GM21529 (cell line): ENCODE measurements around the gene ITGA2B.

Experiments used
- ATAC-seq: cut with Tn5 transposase; IDR thresholded peaks from one replicate; pipeline ENCODE4 v1.9.1; 2021; ENCODE audit not compliant: unreplicated experiment

The ITGA2B gene

DNA sequence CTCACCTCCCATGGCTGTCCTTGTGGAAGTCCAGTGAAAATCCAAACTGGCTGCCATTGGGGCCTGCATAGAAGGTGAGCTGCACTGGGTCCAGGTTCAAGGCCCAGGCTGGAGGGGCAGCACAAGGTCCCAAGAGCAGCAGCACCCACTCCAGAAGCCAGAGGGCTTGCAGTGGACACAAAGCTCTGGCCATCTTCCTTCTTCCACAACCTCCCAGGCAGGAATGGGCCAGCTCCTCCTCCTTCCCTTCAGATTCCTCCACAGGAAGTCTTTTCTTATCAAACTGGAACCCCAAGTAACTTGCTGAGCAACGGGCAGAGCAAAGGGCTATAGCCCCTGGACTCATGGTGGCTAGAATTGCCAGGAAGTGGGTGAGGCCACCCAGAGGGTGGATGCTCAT lies at the start of gene ITGA2B:
Gene ITGA2B (minus strand): TSS at position 369 of the 400 bp plus-strand sequence. CDS start 176 bp downstream, at position 193.
- no peak for ATAC-seq

DNA sequence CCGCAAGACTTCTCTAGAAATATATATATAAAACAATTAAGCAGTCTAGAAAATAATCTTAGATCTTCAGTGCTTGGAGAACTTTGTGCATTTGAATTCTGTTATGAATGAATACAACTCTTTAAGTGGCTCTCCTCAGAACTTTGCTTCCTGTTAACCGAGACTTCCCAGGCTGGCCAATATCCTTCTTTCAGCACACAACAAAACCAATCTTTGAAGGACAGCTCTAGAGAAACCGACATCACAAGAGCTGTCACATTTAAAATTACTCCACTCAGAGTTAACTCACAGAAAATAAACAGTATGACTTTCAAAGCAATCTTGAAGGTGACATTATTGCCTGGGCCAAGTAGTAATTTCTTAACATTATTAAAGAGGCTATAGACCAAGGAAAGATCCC lies 49.7 kb upstream of the ITGA2B start:
- ATAC-seq = no peak

DNA sequence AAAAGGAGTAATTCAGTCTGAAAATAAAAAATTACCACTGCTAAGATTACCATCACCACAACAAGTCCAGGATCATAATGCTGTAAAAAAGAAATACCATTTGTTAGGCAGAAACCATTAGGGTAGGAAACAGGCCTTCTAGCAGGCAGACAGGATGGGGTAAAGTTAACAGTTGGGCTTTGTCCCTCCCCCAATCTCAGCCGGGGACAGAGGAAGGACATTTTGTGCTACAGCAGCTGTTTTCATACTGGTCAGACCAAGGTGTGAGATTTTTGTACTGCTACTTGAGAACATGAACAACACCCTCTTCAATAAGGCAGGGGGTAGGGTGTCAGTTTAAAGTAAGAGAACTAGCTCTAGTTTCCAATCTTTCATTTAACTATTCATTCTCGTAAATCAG lies 49.2 kb upstream of the ITGA2B start:
- ATAC-seq = no peak

DNA sequence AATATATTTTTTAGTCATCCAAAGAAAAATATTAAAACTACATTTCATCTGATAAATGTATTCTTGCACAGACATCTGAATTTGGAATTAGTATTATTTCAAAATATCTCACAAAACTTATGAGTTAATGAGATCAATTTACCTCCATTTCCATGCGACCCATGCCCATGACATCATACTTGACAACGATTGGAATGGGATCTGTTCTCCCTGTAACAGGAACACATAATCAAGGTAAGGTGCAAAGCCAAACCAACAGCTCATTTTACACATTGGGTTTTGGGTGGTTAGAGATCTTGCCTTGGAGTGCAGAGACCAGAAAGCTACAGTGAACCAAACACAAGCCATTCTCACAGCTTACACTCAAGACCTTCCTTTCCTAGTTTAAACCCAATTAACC lies 46.9 kb upstream of the ITGA2B start:
- no peak for ATAC-seq

DNA sequence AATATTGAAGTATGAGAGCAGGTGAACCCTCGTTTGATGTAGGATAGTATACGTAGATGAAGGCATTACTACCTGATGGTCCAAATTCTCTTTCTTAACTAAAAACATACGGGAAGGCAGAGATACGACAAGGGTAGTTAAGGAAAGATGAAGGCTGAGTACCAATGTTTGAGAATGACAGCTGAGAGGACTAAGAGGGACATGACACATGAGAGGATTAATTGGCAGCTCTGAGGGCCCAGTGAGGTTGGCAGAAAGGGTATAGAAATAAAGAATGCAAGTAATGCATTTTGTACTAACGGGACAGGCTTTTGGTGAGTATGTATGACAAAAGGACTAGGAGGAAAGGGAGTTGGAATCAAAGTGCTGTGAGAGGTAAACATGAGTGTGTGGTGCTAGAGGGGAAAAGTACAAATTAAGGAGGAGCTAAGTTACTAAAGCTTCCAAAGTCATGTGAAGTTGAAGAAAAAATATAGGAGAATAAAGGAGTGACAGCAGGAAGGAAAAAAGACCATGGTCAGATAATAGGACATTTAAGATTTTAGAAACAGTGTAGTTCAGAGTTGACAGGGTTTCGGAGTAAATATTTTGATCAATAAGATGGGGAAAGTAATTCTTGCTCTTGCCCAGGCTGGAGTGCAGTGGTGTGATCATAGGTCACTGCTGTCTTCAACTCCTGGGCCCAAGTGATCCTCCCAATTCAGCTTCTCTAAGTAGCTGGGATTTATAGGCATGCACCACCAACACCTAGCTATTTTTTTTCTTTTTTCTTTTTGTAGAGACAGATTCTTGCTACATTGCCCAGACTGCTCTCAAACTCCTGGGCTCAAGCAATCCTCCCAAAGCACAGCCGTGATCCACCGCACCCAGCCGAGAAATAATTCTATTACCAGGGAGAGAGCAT lies 43.1 kb upstream of the ITGA2B start:
- no peak for ATAC-seq

DNA sequence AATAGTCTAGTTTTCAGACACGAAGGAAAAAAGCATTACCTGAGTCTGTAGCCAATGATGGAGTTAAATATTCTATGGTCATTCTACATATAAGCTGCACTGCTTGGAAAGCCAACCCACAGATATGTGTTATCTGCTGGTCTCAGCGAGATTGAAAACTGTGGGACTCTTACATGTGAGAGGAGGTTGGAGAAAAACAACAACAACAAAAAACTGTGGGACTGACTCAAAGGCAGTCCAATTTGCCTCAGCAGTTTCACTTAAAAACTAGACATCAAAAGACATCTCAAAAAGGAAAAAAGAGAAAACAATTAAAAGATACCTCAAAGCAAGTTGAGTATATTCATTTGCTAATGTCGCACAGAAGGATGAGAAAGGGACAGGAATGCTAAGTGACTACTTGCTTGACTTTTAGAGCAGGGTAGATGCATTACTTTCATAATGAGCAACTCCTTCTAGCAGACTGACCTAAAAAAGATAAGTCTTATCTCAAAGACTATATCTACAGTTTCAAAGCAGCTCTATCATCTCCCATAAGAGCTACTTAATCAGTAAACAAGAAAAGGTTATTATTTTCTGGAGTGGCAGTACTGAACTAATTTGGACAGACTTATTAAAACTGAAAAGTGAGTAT lies 35.5 kb upstream of the ITGA2B start:
- ATAC-seq = no peak

DNA sequence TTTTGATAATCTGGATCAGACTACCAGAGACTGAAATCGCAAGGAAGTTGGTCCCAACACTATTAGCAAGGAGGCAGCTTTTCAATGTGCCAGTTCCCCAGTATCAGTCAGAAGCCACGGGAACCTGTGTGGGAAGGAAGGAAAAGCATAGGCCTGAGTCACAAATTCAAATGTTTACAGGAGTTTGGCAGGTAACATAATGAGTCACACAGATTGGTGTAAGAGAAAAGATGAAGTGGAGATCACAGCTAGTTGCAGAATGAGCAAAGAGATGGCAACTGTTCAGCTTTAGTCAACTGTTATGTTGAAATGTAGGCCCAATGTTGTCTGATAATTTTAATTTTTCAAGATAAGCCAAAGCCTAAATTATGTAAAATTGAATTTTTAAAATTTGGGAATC lies 28.1 kb upstream of the ITGA2B start:
- no peak for ATAC-seq

DNA sequence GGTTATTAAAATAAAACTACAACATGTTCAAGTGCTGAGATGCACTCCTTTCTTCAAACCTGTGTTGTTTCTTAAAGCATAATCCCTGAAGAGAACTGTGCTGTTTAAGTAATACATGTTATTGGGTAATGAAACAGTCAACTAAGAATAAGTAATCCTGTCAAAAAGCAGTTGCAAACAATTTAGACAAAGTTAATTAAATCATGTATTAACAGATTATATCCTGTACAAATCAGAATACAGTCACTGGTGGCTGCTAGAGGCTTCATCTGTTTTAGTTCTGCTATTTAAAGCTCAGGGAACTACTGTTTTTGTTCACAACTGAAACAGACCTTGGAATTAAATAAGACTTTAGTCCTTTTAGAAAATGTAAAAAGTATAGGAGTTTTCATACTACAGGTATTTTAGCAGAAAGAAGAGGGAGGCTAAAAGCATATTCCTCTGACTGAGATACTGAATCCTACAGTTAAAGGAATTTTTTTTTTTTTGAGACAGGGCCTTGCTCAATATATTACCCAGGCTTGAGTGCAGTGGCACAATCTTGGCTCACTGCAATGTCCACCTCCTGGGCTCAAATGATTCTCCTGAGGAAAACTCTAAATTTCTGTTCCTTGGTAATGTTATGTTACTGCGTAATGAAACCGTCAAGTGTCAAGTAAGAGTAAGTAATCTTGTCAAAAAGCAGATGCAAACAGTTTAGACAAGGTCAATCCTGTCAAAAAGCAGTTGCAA lies 27.3 kb upstream of the ITGA2B start:
- ATAC-seq = no peak

DNA sequence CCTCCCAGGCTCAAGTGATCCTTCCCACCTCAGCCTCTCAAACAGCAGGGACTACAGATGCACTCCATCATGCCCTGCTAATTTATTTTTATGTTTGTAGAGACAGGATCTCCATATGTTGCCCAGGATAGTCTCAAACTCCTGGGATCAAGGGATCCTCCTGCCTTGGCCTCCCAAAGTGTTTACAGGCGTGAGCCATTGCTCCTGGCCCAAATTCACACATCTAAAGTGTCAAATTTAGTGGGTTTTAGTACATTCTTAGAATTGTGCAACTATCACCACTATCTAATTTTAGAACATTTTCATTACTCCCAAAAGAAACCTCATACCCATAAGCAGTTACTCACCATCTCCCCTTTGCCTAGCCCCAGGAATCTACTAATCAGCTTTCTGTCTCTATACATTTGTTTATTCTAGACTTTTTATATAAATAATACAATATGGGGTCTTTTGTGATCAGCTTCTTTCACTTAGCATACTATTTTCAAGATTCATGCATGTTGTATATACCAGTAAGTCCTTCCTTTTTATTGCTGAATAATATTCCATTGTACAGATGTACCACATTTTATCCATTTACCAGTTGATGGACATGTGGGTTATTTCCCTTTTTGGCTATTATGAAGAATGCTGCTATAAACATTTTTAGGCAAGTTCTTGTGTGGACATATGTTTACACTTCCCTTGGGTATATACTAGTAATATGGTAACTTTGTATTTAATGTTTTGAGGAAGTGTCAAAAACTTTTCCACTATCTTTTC lies 25.1 kb upstream of the ITGA2B start:
- ATAC-seq = no peak

DNA sequence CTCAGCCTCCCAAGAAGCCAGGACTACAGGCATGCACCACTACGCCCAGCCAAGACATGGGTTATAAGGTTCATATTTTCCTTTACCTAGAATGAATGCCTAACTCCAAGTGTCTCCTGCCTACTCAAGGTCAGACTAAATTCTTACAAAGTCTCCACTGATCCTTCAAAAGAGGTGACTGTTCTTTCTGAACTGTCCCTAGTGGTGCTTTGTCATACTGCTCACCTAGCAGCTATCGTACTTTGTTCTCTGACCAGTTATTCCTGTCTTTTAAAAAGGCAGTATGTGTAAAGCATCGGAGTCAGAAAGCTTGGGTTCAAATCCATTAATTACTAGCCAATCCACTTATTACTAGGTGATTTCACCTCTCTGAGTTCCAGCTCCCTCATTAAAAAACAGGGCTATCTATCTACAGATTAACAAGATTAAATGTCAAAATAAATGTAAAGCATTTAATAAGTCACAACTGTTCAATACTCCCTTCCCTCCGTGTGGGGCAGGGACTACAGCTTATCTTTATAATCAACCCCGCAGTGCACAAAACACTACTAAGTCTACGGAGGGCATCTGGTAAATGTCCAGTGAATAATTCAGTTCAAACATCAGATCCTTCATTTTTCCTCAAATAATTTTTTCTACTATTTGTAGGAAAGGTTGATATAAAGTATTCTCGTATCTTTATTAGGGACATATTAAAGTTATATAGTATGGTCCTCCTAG lies 20.0 kb upstream of the ITGA2B start:
- no peak for ATAC-seq

DNA sequence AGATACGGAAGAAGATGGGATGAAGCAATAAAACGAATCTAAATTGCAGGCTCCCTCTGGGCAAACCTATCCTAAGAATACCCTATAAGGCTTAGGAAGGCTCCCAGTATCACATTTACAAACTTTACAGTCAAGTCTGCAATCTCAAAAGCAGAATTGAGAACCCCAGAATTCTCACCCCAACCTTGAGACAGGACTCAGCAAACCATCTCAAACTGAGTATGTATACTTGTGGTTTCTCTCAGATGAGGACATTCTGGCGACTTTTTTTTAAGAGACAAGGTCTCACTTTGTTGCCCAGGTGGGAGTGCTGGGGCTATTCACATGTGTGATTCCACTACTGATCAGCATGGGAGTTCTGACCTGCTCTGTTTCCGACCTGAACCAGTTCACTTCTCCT lies 19.3 kb upstream of the ITGA2B start:
- no peak for ATAC-seq

DNA sequence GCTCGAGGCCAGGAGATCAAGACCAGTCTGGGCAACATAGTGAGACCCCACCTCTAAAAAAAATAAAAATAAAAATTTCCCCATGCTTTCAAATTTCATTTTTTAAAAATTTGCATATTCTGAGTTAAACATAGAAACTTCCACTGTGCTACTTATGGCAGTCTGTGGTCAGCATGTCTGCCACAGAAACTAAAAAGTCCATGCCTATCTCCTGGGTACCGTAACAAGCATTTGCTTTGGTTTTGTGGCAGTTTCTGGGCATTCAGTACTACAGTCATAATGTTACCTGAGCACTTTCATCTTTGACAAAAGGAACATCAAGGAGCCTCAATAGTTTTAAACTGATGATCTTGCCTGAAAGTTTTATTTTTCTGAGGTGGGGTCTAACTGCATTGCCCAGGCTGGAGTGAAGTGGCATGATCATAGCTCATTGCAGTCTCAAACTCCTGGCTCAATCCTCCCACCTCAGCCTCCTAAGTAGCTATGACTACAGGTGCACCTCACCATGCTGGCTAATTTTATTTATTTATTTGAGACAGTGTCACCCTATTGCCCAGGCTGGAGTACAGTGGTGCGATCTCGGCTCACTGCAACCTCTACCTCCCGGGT lies 13.2 kb upstream of the ITGA2B start:
- peak; percentile 72 for ATAC-seq

DNA sequence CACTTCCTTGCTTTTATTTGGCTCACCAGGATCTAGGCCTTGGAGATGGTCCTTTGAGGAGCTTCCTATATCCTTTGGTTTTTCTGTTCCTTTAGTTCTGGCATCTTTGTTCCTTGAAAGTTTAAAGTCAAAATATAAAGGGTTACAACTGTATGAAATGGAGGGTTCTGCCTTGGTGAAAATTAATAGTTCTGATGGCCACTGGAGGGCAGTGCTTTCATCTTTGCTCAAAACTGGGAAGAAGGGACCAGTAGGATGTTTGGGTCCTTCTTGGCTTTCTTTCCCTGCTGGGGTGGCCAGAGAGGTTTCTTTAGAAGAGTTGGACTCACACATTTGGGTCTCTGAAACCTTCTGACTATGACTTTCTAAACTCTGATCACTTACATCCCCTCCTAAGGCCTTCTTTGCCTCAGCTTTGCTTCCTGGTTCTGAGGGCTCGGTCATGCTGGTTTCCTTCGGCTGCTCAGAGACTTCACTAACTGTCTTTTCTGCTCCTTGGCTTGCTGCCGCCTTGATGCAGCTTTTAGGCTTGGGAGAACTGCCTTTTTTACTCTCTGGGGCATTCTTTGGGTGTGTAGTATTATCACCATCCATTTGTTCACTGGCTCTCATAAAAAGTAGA lies 10.9 kb upstream of the ITGA2B start:
- ATAC-seq = no peak

DNA sequence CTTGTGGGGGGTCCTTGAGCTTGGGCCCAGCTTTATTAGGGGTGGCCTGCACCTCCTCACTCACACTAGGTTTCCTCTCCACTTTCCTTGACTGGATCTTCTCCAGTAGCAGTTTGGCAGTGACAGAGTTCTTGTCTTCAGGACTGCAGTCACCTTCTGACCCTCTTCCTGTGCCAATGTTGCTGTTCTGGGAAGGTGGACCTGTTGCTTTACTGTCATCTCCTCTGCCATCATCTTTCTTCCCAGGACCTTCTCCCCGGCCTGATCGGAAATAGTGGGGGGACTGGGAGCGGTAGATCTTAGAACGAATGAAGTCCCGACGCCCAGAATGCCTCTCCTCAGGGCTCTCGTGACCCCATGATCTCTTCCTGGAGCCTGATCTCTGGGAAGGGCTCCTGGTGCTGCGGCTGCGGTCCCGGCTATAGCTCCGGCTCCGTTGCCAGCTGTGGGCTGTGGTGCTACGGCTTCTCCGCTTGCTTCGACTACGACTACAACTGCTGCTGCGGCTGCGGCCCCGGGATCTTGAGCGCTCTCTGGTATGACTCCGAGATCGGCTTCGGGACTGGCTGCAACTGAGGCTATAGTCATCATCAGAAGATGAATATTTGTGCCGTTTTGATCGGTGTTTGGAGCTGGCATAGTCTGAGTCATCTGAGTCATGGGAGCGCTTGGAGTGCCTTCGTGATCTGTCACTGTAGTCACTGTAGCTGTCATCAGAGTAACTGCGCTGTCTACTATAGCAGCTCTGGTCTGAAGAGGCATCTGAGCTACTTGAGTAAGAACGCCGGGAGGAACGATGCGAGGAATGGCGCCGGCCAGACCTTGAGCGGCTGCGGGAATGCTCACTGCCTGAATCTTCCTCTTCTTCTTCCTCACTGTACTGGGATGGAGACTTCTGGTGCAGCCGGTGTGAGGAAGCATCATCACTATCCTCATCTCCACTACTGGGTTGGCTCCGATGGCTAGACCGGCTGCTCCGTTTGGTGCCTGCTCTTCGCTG lies 9.5 kb upstream of the ITGA2B start:
- ATAC-seq = no peak

DNA sequence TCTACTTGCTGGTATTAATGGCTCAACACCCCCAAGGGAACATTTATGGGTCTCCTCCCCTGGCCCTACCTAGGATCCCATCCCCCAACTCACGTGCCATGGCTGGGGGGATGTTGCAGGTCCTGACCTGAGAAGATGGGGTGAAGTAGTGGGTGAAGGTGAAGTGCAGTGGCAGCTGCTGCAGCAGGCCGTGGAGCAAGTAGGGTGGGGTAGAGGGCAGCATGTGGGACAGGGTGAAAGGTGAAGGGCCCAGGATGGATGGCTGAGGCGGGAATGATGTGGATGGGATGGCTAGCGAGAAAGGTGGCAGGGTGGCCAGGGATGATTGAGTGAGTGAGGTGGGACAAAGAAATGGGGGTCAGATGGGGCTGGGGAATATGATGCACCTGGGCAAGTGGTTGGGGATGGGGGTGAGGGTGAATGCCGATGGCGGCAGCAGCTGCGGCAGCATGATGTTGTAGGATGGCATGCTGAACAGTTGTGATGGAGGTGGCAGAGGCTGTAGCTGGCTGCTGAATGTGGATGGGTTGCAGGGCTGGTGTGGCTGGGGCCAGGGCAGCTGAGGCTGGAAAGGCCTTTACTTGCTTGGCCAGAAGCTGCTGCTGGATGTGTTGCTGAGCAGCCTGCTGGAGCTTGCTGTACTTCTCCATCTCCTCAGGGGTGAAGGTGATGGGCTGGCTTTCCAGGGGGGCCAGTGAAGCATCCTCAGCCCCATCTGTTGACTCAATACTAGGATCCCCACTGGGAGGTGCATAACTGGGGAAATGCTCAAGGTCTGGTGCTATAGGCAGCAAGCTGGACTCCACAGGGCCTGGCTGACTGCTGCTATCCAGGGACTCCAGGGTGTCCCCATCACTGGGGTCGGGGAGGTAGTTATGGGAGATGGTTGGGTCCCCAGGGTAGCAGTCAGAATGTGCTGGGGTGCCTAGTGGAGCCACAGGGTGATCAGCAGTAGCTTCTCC lies 8.3 kb upstream of the ITGA2B start:
- ATAC-seq = no peak

DNA sequence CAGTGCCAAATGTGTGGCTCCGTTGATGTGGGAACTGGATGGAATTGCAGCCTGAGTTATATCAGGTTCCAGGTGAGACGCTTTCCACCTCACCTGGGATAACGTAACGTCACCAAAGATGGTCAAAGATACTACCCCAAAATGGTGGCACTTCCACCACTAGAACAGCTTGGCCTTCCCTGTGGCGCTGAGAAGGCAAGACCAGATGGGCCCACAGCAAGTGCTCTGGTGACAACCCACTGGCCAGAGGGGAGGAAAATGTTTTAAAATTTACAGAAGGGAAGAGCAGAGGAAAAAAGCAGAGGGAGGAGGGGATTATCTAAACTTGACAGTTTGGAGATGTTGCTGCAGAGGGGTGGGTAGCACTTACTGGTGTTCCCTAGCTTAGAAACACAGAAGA lies 7.5 kb upstream of the ITGA2B start:
- ATAC-seq = no peak

DNA sequence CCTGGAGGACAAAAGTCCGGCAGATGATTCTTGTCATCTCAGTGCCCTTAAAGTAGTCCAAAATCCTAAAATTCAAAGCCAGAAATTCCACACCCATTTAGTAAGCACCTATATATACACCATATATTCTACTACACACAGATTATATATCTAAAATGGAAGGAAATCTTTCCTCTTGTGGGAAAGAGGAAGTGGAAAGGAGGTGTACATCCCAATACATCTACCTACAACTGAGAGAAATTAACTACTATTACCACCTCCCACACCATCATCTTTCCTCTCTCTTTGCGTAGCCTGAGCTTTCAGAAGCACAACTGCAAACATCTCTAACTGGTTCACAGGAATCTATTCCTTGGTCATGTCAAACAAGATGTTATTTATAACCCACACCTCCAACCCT lies 5.4 kb upstream of the ITGA2B start:
- no peak for ATAC-seq
